OCI-LY3 (cell line): Measurements from ENCODE around the gene CMTM4.
"Not testable (repeated sequence)": the region's sequence is repeated elsewhere in the genome, so short reads cannot be mapped to it uniquely, and the experiment has no call there.

Experiments
- CTCF ChIP-seq: fragments of 200-600, 300-600 bp; sonication (generic); IDR thresholded peaks from 2 replicates; pipeline ENCODE4 v1.5.1; 2014; ENCODE audit warnings: antibody characterized with exemption, low read length, low read depth
- EZH2phosphoT487 ChIP-seq: fragments of 200-600 bp; shearing (Covaris generic); IDR thresholded peaks from 2 replicates; pipeline ENCODE4 v1.6.1; 2018; ENCODE audit warnings: antibody characterized with exemption, mixed run types, low read depth

GRCh38 chr16:66596559-66596958 is 100.0 kb downstream of the CMTM4 start:
- not testable (repeated sequence) for TF ChIP-seq CTCF, EZH2phosphoT487
